ENCODE results near the gene EPSTI1.

Gene EPSTI1

GRCh38 chr13:42946927-42947326 lies 45.1 kb downstream of the EPSTI1 start:
- TF ChIP-seq CREB1 (IDR thresholded peaks at IDR 0.05; ENCODE audit: low read depth) (no peak), YY1 (IDR thresholded peaks at IDR 0.05; ENCODE audit: low read depth) (no peak), ZBTB7A (IDR thresholded peaks at IDR 0.05; ENCODE audit: low read depth) (no peak), TEAD4 (IDR thresholded peaks at IDR 0.05) (no peak), EP300 (IDR thresholded peaks at IDR 0.05; ENCODE audit: borderline replicate concordance) (no peak), CEBPB (IDR thresholded peaks at IDR 0.05) (no peak), NFIC (IDR thresholded peaks at IDR 0.05) (no peak), TAF1 (IDR thresholded peaks at IDR 0.05; ENCODE audit: low read depth) (no peak)

- no peak for TF ChIP-seq EGR1 (IDR thresholded peaks at IDR 0.05)
- no peak for TF ChIP-seq EP300 (IDR thresholded peaks at IDR 0.05; ENCODE audit: borderline replicate concordance)
- TF ChIP-seq CREB1 (IDR thresholded peaks at IDR 0.05; ENCODE audit: low read depth) = no peak
- TF ChIP-seq ZBTB7A (IDR thresholded peaks at IDR 0.05; ENCODE audit: low read depth) = no peak
- TF ChIP-seq FOXM1 (IDR thresholded peaks at IDR 0.05; ENCODE audit: borderline replicate concordance, low read depth) = no peak
- TF ChIP-seq TCF12 (IDR thresholded peaks at IDR 0.05; ENCODE audit: low read depth) = no peak
- no peak for TF ChIP-seq RAD21 (IDR thresholded peaks at IDR 0.05; ENCODE audit: low read depth)
- TF ChIP-seq, protein P1, sequence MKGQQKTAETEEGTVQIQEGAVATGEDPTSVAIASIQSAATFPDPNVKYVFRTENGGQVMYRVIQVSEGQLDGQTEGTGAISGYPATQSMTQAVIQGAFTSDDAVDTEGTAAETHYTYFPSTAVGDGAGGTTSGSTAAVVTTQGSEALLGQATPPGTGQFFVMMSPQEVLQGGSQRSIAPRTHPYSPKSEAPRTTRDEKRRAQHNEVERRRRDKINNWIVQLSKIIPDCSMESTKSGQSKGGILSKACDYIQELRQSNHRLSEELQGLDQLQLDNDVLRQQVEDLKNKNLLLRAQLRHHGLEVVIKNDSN (IDR thresholded peaks at IDR 0.05) = no peak
- TF ChIP-seq, protein P2, sequence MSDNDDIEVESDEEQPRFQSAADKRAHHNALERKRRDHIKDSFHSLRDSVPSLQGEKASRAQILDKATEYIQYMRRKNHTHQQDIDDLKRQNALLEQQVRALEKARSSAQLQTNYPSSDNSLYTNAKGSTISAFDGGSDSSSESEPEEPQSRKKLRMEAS (IDR thresholded peaks at IDR 0.05) = no peak
- no peak for TF ChIP-seq NFIC (IDR thresholded peaks at IDR 0.05)
- TF ChIP-seq TAF1 (IDR thresholded peaks at IDR 0.05; ENCODE audit: low read depth) = no peak
- TF ChIP-seq CEBPB (IDR thresholded peaks at IDR 0.05) = no peak
- TF ChIP-seq, protein P3, sequence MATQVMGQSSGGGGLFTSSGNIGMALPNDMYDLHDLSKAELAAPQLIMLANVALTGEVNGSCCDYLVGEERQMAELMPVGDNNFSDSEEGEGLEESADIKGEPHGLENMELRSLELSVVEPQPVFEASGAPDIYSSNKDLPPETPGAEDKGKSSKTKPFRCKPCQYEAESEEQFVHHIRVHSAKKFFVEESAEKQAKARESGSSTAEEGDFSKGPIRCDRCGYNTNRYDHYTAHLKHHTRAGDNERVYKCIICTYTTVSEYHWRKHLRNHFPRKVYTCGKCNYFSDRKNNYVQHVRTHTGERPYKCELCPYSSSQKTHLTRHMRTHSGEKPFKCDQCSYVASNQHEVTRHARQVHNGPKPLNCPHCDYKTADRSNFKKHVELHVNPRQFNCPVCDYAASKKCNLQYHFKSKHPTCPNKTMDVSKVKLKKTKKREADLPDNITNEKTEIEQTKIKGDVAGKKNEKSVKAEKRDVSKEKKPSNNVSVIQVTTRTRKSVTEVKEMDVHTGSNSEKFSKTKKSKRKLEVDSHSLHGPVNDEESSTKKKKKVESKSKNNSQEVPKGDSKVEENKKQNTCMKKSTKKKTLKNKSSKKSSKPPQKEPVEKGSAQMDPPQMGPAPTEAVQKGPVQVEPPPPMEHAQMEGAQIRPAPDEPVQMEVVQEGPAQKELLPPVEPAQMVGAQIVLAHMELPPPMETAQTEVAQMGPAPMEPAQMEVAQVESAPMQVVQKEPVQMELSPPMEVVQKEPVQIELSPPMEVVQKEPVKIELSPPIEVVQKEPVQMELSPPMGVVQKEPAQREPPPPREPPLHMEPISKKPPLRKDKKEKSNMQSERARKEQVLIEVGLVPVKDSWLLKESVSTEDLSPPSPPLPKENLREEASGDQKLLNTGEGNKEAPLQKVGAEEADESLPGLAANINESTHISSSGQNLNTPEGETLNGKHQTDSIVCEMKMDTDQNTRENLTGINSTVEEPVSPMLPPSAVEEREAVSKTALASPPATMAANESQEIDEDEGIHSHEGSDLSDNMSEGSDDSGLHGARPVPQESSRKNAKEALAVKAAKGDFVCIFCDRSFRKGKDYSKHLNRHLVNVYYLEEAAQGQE (IDR thresholded peaks at IDR 0.05; ENCODE audit: low read depth) = no peak
- TF ChIP-seq TEAD4 (IDR thresholded peaks at IDR 0.05) = no peak
- no peak for TF ChIP-seq YY1 (IDR thresholded peaks at IDR 0.05; ENCODE audit: low read depth)
These were observed 62.0 kb downstream of the EPSTI1 start for GRCh38 chr13:42929886-42930535.

DNA sequence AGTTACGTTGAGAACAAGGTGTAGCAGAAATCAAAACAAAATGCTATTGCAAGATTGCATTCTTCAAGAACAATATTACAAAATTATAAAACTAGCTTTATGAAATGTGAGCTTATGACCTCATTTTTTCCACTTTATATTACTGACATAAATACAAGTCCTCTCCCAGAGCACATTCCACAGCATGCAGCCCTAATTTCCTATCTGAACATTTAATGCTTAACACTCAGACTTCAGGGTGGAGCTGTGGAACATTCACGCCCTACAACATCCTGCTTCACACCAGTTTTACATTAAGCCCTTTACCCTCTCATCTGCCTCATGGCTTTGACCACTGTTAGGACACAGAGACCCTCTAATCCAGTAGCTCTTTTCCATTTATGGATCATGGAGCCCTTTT lies 65.5 kb downstream of the EPSTI1 start:
- TF ChIP-seq, protein P3 (IDR thresholded peaks at IDR 0.05; ENCODE audit: low read depth) = no peak
- TF ChIP-seq TCF12 (IDR thresholded peaks at IDR 0.05; ENCODE audit: low read depth) (no peak), EGR1 (IDR thresholded peaks at IDR 0.05) (no peak), EP300 (IDR thresholded peaks at IDR 0.05; ENCODE audit: borderline replicate concordance) (no peak), NFIC (IDR thresholded peaks at IDR 0.05) (no peak), ZBTB7A (IDR thresholded peaks at IDR 0.05; ENCODE audit: low read depth) (no peak), TEAD4 (IDR thresholded peaks at IDR 0.05) (no peak), RAD21 (IDR thresholded peaks at IDR 0.05; ENCODE audit: low read depth) (no peak), TAF1 (IDR thresholded peaks at IDR 0.05; ENCODE audit: low read depth) (no peak), YY1 (IDR thresholded peaks at IDR 0.05; ENCODE audit: low read depth) (no peak), CEBPB (IDR thresholded peaks at IDR 0.05) (no peak), FOXM1 (IDR thresholded peaks at IDR 0.05; ENCODE audit: borderline replicate concordance, low read depth) (no peak), CREB1 (IDR thresholded peaks at IDR 0.05; ENCODE audit: low read depth) (no peak)
- TF ChIP-seq, protein P2 (IDR thresholded peaks at IDR 0.05) = no peak
- TF ChIP-seq, protein P1 (IDR thresholded peaks at IDR 0.05) = no peak

DNA sequence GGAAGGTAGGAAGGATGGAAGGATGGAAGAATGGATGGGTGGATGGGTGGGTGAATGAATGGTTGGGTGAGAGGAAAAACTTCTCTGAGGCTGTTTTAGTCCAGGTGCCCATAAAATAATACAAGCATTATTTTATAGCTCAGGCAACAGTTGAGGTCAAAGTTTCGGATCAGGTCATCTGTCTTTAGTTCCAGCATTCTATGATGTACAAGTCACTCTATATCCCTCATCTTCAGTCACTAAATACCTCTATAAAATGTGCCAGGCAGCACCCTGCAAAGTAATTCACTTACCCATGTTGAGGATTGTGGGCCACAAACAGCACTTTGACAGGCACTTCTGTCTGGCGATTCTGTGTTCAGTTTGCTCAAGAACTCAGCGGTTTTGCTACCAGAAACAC lies 66.0 kb downstream of the EPSTI1 start:
- TF ChIP-seq TEAD4 (IDR thresholded peaks at IDR 0.05) (no peak), FOXM1 (IDR thresholded peaks at IDR 0.05; ENCODE audit: borderline replicate concordance, low read depth) (no peak), EGR1 (IDR thresholded peaks at IDR 0.05) (no peak), NFIC (IDR thresholded peaks at IDR 0.05) (no peak), TCF12 (IDR thresholded peaks at IDR 0.05; ENCODE audit: low read depth) (no peak), YY1 (IDR thresholded peaks at IDR 0.05; ENCODE audit: low read depth) (no peak), EP300 (IDR thresholded peaks at IDR 0.05; ENCODE audit: borderline replicate concordance) (no peak), RAD21 (IDR thresholded peaks at IDR 0.05; ENCODE audit: low read depth) (no peak), TAF1 (IDR thresholded peaks at IDR 0.05; ENCODE audit: low read depth) (no peak)
- TF ChIP-seq, protein P2 (IDR thresholded peaks at IDR 0.05) = no peak

DNA sequence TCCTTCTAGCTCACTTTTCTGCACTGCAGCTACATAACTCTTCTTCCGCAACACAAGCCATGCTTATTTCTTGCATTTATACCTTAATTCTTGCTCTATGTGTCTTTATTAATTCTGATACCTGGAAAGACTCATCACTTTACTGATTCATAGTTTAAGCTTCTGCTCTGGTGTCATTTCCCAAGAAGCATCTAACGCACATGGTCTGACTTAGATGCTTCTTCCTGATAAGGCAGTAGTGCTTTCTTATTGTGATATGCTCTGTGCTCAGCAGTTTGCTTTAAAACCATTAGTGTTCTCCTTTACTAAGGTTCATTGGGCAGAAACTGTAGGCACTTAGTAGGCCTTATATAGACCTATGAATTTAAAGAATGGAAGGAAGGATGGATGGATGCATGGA lies 66.4 kb downstream of the EPSTI1 start:
- TF ChIP-seq NFIC (IDR thresholded peaks at IDR 0.05) = no peak
- TF ChIP-seq EGR1 (IDR thresholded peaks at IDR 0.05) = no peak
- no peak for TF ChIP-seq ZBTB7A (IDR thresholded peaks at IDR 0.05; ENCODE audit: low read depth)
- no peak for TF ChIP-seq CREB1 (IDR thresholded peaks at IDR 0.05; ENCODE audit: low read depth)
- TF ChIP-seq, protein P1 (IDR thresholded peaks at IDR 0.05) = no peak

Measured in Ishikawa (cell line).